ENCODE data around the gene LAMA1.
A peak's percentile ranks its signal among the peaks of the same experiment; 100 is the strongest.

LAMA1 gene

DNA sequence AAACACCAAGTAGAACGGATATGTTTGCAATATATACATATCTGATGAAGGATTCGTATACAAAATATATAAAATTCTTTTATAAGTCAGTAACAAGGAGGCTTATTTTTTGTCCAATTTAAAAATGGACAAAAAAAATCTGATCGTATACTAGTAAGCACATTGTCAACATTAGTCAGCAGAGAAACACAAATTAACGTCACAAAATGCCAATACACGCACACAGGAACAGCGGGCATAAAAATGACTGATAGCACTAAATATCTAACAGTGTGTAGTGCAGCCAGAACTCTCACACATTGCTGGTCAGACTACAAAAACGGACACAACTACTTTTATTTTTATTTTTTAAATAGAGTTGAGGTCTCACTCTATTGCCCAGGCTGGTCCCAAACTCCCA is 69.5 kb downstream of the LAMA1 start:
- no peak for DNase-seq

DNA sequence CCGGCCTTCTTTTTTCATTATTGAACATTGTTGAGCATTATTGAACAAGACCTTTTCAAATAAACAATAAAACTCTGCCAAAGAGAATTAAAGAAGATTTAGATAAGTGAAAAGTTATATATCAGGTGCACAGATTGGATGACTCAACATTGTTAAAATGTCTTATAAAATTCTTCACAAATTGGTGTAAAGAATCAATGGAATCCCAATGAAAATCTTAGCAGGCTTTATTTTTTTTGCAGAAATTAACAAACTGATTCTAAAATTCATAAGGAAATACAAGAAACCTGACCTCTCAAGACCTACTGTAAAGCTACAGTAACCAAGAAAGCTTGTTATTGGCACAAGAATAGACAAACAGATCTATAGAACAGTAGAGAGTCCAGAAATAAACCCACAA is 70.3 kb downstream of the LAMA1 start:
- DNase-seq: no peak

DNA sequence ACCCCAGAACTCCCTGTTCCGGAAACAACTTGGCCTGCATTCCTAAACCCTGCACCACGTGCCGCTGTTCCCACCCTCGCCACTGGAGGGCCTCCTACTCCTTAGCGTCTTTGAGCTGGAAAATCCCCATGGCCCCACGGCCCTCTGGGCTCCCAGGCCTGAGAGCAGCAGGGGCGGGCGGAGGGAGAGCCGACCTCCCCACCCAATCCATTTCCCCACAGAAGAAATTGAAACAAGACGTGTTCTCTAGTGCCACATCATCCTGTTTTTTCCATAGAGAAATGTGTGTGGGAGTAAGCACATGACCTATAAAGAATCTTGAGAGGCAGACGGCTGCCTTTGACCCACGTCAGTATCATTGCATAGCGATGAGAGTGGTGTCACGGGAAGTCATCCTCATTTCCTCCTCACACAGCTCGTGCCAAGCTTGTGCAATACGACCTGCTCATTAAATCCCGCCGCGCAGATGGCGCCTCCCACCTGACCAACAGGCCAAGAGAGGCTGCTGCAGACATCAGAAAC is 79.2 kb downstream of the LAMA1 start:
- DNase-seq: peak; percentile 31 to 48

DNA sequence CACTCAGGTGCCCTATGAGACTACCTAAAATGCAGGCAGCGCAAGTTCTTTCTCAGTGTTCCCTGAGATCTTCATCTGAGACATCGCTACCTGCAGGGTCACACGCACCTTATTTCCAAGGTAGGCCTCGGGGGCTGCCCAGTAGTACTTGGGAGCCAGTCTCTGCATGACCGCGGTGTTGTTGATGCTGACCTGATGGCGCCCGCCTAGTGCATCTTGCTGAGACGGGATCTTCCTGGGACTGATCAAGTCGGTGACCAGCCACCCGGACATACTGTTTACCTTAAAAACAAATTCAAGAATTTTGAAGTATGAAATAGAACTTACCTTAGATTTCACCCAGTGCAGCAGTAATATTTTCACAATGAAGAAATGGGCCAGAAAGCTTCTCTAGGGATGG is 80.1 kb downstream of the LAMA1 start:
- no peak for DNase-seq

DNA sequence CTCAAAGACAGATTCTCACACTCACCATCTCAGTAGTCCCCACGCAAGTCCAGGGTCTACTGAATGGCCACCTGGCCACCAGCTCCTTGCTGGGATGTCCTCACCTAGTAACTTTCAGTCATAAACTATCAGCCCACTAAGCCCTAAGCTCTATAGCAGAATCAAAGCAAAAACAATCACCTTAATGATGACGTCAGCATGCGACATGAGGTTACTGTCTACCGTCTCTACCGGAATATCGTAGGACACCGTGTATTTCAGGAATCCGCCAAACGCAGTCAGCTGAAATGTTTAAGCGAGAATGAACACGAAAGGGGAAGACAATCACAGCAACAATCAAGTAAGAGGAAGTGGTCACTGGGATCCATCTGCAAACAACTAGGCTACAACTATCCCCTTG is 81.8 kb downstream of the LAMA1 start:
- DNase-seq: no peak

DNA sequence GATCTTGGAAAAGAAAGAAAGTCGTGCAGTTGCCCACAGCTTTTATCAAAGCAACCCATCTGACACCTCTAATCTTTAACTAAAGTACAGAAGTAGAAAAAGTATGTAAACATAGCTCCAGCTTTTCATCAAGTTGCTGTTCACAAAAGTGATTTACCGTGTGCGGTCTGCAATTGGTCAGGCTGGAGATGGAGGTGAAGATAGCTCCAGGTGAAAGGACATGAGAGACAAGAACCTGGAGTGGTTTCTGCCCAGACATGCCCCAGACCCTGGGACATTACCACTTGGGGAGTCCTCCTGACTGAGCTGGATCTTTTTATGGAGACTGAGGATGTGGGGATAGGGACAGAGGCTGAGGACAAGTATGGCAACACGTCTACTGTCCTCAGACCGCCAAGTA is 82.7 kb downstream of the LAMA1 start:
- no peak for DNase-seq

DNA sequence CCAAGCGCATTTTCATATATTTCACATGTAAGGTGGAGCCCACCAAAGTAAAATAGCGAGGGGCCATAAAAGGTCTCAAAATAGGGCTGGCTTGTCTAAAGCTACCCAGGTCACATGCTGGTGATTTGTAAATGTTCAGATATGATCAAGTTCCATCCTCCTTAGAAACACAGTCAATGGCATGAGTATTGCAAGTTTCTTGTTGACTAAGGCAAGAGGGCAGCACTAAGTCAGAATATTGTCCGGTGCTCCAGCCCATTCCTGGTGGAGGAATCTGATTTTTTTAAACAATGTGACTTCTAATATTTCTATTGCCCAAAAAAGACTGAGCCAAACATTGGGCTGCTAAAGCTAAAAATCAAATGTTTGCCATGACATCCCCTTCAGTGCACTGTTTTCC is 85.1 kb downstream of the LAMA1 start:
- DNase-seq: no peak

DNA sequence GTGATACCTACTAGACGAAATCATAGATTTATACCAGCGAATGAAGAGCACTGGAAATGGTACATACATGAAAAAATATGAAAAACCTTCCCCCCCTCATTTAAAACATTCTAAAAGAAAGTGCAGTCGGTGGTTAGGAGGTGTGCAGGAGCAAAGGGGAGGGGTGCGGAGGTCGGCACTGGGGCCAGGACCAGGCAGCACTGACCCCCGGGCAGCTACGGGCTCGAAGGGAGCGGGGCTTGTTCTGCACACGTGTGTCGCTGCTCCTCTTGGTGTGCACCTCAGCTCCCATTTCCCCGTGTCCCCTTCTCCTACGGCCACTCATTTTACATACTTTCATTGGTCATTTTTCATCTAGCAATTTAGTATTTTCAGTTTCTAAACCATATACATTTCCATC is 89.0 kb downstream of the LAMA1 start:
- DNase-seq: no peak

DNA sequence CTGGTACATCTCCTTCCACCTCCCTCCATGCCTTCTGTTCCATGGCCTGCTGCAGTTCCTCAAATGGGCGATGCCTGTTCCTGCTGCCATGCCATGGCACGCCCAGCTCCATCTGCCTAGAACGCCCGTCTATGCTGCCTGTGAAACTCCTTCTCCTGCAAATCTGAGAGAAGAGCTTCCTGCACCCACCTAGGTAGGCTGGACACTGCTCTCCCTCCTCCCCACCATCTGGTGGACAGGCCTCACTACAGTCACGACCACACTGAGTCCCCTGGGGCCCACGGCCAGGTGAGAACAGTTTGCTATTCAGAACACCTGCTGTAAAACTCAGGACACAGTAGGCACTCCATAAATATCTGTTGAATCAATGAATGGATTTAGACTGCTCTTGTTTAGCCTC is 92.4 kb downstream of the LAMA1 start:
- no peak for DNase-seq

DNA sequence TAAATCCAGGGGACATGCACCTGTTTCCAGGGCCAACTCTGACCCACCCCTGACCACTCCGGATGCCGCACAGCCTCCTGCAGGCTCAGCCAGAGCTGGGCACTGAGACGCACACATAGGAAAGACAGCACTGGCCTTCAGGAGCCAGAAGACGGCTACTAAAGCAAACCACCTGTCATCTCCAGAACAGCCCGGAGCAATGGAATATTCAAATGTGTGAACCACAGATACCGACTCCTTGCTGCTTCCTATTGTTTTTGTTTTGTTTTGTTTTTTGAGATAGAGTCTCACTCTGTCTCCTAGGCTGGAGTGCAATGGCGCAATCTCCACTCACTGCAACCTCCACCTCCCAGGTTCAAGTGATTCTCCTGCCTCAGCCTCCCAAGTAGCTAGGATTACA is 94.0 kb downstream of the LAMA1 start:
- no peak for DNase-seq

DNA sequence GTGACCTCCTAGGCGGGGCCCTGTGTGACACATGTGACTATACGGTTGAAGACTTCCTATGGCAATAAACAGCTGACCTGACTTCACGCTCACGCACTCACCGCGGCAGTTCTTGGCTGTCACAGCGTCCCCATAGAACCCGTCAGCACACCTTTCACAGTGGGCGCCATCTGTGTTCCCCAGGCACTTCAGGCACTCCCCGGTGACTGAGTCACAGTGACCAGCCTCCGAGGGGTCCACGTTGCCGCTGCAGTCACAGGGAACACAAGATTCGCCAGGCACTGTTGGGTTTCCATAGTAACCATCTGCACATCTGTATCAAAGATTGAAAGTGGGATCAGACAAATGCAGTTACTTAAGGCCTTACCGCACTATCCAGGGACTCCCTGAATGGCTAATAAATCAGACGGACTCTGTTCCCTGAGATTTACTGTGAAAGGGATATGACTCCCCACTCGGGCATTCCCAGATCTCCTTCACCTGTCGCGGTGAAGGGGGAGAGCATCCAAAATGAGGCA is 94.5 kb downstream of the LAMA1 start:
- no peak for DNase-seq

DNA sequence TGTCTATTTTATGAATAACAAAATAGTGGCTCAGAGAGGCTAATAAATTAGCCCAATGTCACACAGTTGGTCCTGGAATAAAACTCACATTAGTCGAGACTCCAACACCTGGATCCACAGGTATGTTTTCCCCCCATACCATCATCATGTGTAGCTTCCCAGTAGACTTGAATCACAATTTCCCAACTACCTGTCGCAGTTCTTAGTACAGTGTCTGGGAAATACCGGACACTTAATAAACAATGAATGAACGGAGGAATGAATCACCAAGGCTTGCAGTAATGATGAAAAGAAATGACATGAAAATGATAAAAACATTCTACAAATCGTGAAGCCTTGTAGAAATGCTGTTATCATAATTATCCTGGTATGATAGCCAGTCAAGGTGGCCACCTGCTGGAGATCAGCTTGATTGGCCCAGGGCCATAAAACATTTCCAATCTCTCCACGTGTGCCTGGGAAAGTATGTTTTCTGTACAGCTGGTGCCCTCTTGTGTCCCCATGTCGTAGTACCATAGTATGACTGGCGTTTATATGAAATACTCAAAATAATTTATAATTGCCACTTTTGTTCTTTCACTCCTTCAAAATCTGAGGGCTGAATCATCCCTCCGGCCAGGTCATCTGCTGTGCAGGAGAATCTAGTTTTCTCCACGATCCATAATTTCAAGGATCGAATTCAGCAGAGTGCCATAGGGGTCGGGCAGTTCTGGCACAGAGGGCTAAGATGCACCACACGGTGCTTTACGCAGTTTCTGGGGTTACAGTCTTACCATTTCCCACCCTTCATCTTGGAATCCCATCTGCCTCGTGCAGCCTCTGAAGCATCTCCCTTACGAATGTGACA is 95.4 kb downstream of the LAMA1 start:
- DNase-seq: peak; percentile 31 to 47

DNA sequence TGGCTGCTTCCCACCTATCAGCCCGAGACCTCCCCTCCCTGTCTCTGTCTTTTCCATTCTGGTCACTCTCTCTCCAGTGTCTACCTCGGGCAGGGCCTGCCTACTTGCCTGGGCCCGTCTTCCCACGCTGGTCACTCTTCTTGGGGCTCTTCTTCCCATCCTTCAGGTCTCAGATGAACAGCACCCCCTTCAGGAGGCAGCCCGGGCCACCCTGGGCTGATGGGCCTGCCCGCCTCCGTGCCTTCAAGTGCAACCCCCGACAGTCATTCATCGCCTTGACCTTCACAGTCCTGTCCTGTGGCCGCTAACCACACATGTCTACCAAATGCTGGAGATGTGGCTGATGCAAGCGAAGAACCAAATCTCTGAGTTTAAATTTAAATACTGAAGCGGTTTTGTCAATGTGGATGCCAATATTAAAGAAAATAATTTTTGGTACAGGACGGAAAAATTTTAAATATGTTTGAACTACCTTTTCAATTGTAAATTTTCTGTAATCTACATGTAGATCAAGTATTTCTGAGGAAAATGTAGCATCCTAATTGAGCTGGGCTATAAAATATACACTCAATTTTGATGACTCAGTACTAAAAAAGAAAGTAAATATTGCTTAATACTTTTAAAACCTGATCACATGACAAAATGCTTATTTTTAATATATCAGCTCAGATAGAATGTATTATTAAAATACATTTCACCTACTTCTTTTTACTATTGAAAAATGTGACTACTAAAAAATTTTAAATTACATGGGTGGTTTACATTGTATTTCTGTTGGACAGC is 96.4 kb downstream of the LAMA1 start:
- no peak for DNase-seq

DNA sequence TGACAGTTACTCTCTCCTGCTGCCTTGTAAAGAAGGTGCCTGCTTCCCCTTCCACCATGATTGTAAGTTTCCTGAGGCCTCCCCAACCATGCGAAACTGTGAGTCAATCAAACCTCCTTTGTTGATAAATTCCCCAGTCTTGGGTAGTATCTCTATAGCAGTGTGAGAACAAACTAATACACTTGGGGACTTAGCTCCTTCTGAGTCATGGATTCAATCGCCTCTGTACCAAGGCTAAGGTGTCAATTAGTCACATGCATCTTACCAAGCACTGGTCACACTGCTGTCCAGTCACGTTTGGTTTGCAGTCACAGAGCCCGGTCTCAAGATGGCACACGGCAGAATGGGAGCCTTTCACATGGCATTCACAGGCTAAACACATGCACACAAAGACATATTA is 100.6 kb downstream of the LAMA1 start:
- no peak for DNase-seq

DNA sequence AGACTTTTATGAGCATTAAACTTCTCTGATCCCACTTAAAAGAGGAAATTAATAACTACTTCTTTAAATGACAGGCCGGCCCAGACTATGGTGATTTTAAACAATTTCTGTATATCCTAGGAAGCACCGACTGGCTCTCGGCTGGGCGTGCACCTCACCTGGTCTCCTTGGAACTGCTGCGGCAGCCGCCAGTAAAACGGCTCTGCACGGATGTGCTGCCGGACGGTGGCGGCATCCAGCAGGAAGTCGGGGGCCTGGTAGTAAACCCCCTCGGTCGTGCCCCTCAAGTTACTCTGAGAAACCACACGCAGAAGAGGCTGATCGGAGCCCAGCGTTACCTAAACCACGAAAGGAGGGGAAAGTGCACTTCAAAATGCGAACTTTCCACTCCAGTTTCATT is 106.5 kb downstream of the LAMA1 start:
- no peak for DNase-seq

DNA sequence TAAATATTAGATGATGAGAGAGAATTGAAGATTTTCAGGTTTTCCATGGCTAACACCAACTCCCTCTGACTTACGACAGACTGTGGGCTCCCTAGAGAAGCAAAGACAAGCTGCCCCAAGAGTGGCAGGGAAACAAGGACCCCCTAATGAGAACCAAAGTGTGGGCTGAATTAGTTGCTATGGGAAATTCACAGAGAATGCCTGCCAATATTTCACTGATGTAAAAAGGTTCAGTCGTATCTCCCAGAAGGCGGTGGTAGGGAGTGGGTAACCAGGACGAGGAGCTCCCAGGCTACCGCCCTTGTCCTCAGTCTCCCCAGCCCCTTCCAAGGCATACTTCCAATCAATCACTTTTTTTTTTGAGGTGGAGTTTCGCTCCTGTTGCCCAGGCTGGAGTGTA is 113.6 kb downstream of the LAMA1 start:
- DNase-seq: no peak

DNA sequence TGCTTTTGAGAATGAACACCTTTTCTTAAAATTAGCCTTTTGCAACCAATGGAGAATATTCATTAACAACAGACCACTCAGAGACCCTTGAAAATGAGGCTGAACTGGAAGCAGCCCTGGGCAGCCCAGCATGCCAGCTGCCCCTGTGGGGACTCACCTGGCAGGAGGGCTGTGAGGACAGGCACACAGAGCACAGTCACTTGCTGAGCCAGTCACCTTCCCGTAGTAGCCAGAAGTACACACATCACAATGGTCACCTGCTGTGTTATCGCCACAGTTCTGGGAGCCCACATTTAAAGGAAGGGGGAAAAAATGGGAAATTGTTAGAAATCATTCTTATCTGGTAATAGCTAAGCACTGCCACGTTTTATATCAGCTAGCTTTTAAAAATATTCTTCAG is 115.5 kb downstream of the LAMA1 start:
- no peak for DNase-seq

DNA sequence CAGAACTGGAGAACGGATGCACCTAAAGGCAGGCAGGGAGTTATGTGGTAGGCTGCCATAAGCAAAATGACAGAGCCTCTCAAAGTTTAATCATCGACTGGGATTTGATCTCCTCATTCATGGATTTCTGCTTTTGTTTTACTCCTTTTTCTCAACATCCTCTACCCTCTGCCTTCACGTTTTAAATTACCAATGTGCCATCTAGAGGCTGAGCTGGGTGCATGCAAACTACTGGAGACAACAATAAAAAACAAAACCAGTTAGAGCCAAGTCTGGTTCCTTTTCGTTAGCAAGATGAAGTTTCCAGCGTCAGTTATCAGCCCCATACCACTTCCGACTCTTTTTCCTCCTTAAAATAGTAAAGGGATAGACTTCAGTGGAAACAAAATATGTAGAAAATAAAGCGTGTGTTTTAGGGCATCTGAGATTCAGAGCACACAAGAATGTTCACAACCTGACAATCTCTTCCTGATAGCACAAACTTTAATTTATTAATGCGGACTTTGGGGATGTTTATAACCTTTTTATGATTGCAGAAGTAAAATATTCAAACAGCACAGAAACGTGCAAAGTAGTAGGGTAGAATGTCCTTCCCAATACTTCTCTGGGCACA is 117.0 kb downstream of the LAMA1 start:
- DNase-seq: no peak

DNA sequence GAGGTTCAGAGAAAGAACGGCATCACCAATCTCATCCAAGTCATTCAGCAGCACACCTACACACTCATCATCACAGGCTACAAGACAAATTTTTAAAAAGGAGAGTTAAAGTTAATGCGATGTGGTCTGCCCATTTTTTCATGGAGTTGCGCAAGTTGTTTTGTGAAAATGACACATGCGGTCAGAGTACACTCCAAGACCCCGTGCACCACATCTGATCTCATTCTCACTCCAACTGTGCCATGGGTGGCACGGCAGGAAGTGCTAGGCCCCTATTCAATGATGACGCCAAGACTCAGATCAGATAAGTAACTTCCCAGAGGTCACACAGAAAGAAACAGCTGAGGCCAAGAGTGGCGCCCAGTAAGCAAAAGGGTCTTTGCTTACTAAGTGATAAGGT is 119.8 kb downstream of the LAMA1 start:
- no peak for DNase-seq

DNA sequence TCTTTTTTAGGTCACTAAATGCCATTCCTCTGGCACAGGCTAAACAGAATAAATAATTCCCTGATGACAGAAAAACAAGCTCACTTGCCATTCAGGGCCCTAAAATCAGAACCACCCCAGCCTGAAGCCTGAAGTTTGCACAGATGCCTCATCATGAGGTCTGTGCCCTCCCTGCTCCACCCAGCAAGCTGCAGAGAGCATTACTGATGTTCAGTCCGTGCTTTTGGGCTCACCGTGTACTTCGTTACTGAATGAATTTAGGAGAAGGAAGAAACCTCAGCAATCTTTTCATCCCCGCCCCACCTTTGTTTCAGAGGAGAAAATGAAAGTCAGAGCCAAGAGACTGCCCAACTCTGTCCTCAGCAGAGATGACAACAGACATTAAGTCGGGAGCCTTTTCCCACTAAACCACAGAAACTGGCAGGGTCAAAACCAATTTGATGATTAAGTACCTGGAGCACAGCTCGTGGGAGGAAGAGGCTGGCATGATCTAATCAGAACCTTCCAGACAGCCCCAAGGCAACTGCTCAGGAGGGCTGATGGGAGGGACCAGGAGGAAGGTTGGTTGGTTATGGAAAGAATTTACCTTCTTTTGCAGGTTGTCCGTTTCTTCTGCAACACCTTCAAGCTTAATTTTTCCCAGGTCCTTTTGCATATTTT is 122.7 kb downstream of the LAMA1 start:
- no peak for DNase-seq

DNA sequence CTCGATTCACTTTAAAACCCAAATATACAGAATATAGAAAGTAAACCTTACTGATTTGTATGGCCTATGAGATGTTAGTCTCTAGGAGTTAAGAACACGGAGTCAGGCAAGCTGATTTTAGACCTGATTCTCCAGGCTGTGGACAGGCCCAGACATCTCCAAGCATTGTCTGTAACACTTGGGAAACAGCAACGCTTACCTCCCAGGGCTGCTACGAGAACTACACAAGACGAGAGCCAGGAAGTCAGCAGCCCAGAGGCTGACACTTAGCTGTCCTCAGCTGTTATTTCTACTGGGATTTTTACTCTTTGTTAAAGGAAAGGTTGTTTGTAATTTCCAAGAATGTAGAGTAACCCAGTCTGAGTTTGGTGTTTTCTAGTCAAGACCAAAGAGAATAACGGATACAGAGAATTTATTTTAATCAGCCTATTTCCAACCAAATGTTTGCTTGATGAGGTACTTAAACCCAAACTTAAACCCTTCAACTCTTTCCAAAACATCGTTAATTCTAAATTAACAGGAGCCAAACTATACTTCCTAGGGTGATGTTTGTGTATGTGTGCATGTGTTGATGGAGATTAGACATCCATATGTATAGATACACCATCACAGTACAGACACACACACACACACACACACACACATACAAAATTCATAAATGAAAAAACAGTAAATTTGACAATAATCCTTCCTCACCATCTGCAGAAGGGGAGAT is 123.4 kb downstream of the LAMA1 start:
- no peak for DNase-seq

DNA sequence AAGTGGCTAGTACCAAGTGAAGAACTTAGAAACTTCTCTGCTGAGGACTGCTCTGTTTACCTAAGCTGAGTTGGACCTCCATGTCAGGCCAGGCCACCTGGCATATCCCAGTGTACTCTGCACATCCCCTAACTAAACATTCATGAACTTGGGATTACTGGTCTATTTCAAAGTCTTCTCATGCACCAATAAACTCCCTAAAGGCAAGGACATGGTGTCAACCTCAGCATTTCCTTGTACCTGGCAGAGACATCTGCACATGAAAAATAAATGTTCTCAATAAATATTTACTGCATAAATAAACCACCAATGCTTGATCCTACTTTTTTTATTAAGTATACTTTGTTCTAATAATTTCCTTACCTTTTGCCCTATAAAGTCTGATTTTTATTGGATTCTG is 124.8 kb downstream of the LAMA1 start:
- DNase-seq: no peak
